GM10248 (cell line): ENCODE results near the gene CTSE.

Source experiments
- CTCF ChIA-PET: fragments of 300-600 bp; sonication (Branson Sonifier 250); formaldehyde crosslinking; extraction: SDS; loops from one replicate; lab custom pipeline; 2021; ENCODE audit warnings: antibody characterized with exemption; lab: Yijun Ruan, JAX
- POLR2A ChIA-PET: fragments of 350-650 bp; sonication (Branson Sonifier 250); formaldehyde crosslinking; extraction: SDS; loops from one replicate; lab custom pipeline; 2020; ENCODE audit warnings: antibody characterized with exemption; lab: Yijun Ruan, JAX
- DNase-seq: peaks from one replicate; pipeline ENCODE4 v3.0.0; 2012; ENCODE audit errors: extremely low spot score
- TF ChIP-seq, protein P1 (sequence below): IDR thresholded peaks from 2 replicates; pipeline ENCODE4 v1.5.1; 2012; ENCODE audit warnings: mild to moderate bottlenecking, low read depth; ENCODE audit errors: extremely low read depth, missing control alignments, control extremely low read depth

The CTSE gene

DNA sequence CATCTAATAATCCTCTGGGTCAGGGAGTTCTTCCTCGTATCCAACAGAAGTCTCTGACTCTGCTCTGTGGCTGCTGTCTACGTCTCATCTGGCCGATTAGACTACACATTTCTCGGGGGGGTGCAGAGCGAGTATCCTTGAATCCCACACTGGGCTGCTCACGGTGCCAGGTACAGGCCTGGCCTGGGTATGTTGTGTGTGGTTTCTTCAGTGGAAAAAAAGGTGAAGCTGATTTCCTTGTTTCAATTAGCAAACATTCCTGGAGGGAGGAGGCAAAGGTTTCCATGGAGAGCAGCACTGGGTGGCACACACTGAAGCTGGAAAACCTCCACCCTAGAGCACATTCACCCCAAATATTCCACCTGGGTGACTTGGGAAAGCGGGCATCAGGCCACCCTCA, 18.5 kb downstream of the CTSE start:
- POLR2A ChIA-PET: no interaction called here
- TF ChIP-seq, protein P1, sequence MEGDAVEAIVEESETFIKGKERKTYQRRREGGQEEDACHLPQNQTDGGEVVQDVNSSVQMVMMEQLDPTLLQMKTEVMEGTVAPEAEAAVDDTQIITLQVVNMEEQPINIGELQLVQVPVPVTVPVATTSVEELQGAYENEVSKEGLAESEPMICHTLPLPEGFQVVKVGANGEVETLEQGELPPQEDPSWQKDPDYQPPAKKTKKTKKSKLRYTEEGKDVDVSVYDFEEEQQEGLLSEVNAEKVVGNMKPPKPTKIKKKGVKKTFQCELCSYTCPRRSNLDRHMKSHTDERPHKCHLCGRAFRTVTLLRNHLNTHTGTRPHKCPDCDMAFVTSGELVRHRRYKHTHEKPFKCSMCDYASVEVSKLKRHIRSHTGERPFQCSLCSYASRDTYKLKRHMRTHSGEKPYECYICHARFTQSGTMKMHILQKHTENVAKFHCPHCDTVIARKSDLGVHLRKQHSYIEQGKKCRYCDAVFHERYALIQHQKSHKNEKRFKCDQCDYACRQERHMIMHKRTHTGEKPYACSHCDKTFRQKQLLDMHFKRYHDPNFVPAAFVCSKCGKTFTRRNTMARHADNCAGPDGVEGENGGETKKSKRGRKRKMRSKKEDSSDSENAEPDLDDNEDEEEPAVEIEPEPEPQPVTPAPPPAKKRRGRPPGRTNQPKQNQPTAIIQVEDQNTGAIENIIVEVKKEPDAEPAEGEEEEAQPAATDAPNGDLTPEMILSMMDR: no peak
- CTCF ChIA-PET: interaction anchor here (3.0 kb wide), 1 partner anchor 27 kb away, joined by 17 read pairs; no protein-coding TSS in a partner anchor
- DNase-seq: no peak

DNA sequence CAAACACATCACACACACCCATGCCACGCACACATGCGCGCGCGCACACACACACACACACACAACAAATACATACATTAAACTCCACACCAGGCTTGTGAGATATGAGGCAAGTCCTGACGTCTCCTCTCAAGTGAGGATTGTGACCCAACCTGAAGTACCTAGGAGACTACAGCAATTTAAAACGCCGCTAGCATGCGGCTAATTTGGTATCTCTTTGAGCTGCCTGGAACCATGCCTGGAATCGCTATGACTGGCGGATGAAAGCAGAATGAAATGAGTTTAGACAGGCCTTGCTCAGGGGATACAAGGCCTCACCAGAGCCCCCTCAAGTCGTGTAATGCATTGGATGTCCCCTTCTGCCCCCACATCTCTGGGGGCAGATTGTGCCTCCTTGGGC, 18.9 kb downstream of the CTSE start:
- DNase-seq: no peak
- TF ChIP-seq, protein P1: no peak
- ChIA-PET POLR2A (no interaction called here), CTCF (no interaction called here)

DNA sequence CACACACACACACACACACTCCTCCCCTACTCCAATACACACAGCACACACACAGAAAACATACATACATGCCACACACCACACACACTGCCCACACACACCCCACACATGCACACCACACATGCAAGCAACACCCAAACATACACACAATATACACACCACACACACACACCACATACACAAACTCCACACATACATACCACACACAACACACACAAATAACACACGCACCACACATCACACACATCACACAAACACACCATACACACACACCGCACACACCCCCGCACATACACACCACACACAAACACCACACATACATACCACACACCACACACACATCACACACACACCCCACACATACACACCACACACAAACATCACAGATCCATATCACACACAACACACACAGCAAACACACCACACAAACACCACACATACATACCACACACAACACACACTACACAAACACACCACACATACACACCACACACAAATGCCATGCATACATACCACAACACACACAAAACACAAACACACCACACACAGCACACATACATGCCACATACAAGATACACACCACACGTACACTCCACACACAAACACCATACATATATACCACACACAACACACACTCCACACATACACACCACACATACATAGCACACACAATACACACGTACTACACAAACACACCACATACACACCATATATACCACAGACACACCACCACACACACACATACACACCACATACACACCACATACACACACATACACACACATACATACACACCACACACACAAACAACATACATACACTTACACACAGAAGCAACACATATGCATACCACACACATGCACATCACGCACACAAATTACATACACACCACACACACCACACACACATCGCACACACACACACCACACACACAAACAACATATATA, 19.6 kb downstream of the CTSE start:
- TF ChIP-seq, protein P1: no peak
- DNase-seq: no peak
- ChIA-PET POLR2A (no interaction called here), CTCF (interaction anchor here (0.8 to 1.4 kb wide), 3 partner anchors 7 to 26 kb away, joined by 3 read pairs; no protein-coding TSS in a partner anchor)

DNA sequence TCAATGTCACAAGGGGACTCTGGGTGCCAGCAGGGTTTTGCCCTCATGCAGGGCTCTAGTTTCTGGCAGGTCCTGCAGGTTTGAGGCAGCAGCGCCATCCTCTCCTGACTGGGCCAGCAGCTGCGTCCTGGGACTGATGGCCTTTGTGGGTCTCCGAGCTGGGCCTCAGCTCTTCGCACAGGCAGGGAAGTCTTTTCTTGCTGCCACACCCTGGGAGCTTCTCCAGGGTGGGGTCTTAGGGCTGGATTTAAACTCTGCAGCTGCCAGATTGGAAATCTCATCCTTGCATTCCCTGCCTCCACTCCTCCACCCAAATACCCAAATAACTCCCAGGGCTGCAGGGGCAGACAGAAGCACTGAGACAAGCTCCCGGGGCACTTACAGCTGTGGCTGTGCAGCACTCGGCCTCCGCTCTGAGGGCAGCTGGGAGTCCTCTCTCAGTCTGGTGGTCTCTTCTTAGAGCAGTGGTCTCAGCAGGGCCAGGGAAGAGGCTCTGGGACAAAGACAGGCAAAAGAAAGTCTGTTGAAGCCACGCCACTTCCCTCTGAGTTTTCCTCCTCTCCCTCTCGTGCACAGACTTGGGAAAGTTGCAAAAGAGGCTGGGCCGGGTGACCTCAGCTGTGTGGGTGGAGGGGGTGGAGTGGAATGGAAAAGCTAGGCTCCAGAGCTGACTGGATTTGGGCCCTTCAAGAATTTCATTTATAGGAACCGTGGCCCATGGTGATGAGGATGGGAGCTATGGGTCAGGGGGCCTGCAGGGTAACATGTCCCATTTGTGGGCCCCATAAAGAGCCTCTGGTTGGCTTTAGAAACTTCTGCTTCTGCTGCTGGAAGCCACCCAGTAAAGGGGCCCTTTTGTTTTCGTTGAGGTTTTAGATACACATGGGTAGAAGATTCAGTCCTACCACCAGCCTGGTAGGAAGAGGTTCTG, 20.6 kb downstream of the CTSE start, which contains the start of gene RAB7B:
RAB7B (minus strand) TSS at position 525 of the 931 bp plus-strand sequence. CDS start 9,260 bp downstream, outside the sequence.
- POLR2A ChIA-PET: no interaction called here
- CTCF ChIA-PET: interaction anchor here (0.8 to 1.4 kb wide), 6 partner anchors 8 to 211 kb away, joined by 3 to 4 read pairs (median 3); no protein-coding TSS in a partner anchor
- no peak for DNase-seq
- TF ChIP-seq, protein P1: no peak

DNA sequence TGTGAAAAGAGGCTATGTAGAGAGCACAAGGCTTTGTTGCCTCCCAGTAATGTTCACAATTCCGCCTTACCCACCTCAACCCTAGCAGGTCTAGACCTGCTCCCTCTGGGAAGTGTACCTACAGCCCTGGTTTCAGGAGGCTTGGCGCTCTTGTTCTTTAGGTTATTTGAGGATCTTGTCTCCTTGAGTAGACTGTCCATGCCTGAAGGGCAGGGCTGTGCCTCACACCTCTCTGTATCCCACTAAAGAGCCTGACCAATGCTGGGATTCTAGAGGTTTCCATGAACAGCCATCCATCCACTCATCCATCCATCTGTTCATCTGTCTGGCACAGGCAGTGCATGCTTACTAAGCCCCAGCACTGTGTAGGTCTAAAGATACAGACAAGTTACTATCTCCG, 21.5 kb downstream of the CTSE start:
- no peak for DNase-seq
- POLR2A ChIA-PET: no interaction called here
- TF ChIP-seq, protein P1: no peak
- CTCF ChIA-PET: interaction anchor here (0.8 to 6.0 kb wide), 5 partner anchors 9 to 210 kb away, joined by 3 to 41 read pairs (median 4); no protein-coding TSS in a partner anchor

DNA sequence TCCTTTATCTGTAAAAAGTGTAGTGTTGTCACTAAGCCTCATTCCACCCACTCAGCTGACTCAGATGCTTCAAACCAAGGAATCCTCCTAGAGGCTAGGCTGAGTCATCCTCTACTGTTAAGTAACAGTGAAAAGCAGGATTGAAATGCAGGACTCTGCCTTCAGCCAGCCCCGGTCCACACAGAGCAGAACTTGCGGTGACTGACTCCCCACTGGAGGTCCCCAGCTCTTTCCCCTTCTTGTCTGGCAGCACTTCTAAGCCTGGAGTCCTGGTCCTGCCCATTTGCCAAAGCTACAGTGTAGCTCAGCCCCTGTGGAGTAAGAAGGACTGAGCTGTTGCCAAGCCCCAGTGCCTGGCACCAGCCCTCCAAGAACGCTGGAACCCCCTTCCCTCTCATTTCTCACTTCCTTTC, 22.2 kb downstream of the CTSE start:
- TF ChIP-seq, protein P1: no peak
- DNase-seq: no peak
- ChIA-PET POLR2A (no interaction called here), CTCF (interaction anchor here (5.0 to 6.0 kb wide), 2 partner anchors 16 to 23 kb away, joined by 30 to 41 read pairs; no protein-coding TSS in a partner anchor)
